ENCODE measurements around the gene MAN2A2.

Gene MAN2A2

GRCh38 chr15:90902840-90903732, at the start of gene MAN2A2:
MAN2A2 (plus strand) TSS chr15:90903302; CDS start chr15:90904208, 906 bp downstream.
- peak within 1 kb of the TSS; percentile 88 to 91 for H3K4me3 ChIP-seq (ENCODE audit: low read depth in 1 of 2, low read length in 1 of 2)
- no peaks in the 10 kb centered on the region for H3K9me3 ChIP-seq
- H3K27ac ChIP-seq = peak within 1 kb of the TSS; percentile 95
- peaks cover 35% of the 10 kb centered on the region for H3K36me3 ChIP-seq
- peaks cover 20 to 28% of the 10 kb centered on the region in 2 experiments for H3K4me1 ChIP-seq (ENCODE audit: control insufficient read depth in 1 of 2, insufficient read depth in 1 of 2, low read depth in 1 of 2, low read length in 1 of 2)
- H3K27me3 ChIP-seq = no peaks in the 10 kb centered on the region
- TF ChIP-seq CTCF (IDR thresholded peaks at IDR 0.05) = peak; percentile 6

GRCh38 chr15:90855139-90855538, 48.0 kb upstream of the MAN2A2 start:
- Histone ChIP-seq H3K36me3 (peaks cover 10% of the 10 kb centered on the region), H3K9me3 (no peaks in the 10 kb centered on the region), H3K27me3 (no peaks in the 10 kb centered on the region), H3K4me1 (ENCODE audit: control insufficient read depth in 1 of 2, insufficient read depth in 1 of 2, low read depth in 1 of 2, low read length in 1 of 2) (peaks cover 25 to 30% of the 10 kb centered on the region in 2 experiments), H3K4me3 (ENCODE audit: low read depth in 1 of 2, low read length in 1 of 2) (no peak overlapping the region), H3K27ac (no peak overlapping the region)
- no peak for TF ChIP-seq CTCF (IDR thresholded peaks at IDR 0.05)

- Histone ChIP-seq H3K9me3 (no peaks in the 10 kb centered on the region), H3K27me3 (no peaks in the 10 kb centered on the region), H3K27ac (no peak overlapping the region), H3K4me1 (ENCODE audit: control insufficient read depth in 1 of 2, insufficient read depth in 1 of 2, low read depth in 1 of 2, low read length in 1 of 2) (peaks cover 47 to 52% of the 10 kb centered on the region in 2 experiments), H3K4me3 (ENCODE audit: low read depth in 1 of 2, low read length in 1 of 2) (no peak overlapping the region), H3K36me3 (no peaks in the 10 kb centered on the region)
- no peak for TF ChIP-seq CTCF (IDR thresholded peaks at IDR 0.05)
These were observed 45.8 kb upstream of the MAN2A2 start for GRCh38 chr15:90857337-90857736.

- Histone ChIP-seq H3K4me1 (ENCODE audit: control insufficient read depth in 1 of 2, insufficient read depth in 1 of 2, low read depth in 1 of 2, low read length in 1 of 2) (peaks cover 54 to 58% of the 10 kb centered on the region in 2 experiments), H3K27me3 (no peaks in the 10 kb centered on the region), H3K36me3 (no peaks in the 10 kb centered on the region), H3K4me3 (ENCODE audit: low read depth in 1 of 2, low read length in 1 of 2) (no peak overlapping the region), H3K27ac (peak overlapping the region; percentile 54), H3K9me3 (no peaks in the 10 kb centered on the region)
- TF ChIP-seq CTCF (IDR thresholded peaks at IDR 0.05) = no peak
These were observed 45.1 kb upstream of the MAN2A2 start for GRCh38 chr15:90857883-90858443.

- Histone ChIP-seq H3K9me3 (no peaks in the 10 kb centered on the region), H3K27me3 (no peaks in the 10 kb centered on the region), H3K4me1 (ENCODE audit: control insufficient read depth in 1 of 2, insufficient read depth in 1 of 2, low read depth in 1 of 2, low read length in 1 of 2) (peaks cover 69 to 73% of the 10 kb centered on the region in 2 experiments), H3K4me3 (ENCODE audit: low read depth in 1 of 2, low read length in 1 of 2) (peak overlapping the region; percentile 17 to 31), H3K36me3 (no peaks in the 10 kb centered on the region), H3K27ac (peak overlapping the region; percentile 87)
- TF ChIP-seq CTCF (IDR thresholded peaks at IDR 0.05) = no peak
These were observed 43.6 kb upstream of the MAN2A2 start for GRCh38 chr15:90859234-90860131.

All from neutrophil (primary cell).